ENCODE results near the gene C2orf80.

C2orf80 gene

DNA sequence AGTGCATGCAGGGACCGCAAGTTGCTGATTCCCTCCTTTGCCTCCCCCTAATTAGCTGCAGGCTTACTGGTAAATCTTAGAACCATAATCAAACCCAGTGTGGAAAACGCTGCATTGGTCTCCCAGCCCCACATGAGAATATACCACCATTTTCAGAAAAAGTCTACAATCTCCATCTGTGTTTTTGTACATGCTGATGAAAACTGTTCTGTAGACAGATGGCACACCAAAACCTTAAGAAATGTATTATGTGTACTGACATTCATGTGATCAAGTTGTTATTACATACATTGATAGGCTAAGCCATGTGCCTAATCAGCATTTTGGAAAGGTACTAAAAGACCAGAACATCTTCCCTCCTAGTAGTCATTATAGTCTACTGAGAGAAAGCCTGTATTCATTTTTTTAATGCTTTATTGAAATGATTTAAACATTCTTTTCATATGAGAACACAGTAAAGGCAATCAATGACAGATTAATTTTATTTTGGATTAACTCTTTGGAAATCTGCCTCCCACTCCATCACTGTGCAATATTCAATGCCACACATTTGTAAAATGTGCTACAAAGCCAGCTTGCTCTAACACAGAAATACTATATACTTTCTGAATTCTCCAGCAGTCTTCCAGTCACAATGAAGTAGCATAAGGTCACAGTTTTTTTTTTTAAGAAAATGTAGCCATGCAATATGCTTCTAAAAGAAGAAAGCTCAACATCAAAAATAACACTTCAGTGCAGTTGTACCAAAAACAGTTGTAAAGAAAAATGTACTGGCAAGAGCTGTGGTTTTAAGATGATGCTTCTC lies 24.7 kb downstream of the C2orf80 start:
- Histone ChIP-seq H4K20me1 (ENCODE audit: control insufficient read depth, insufficient read depth, low read depth, low read length) (no peaks in the 10 kb centered on the region), H3K4me1 (ENCODE audit: control insufficient read depth, low read length) (no peaks in the 10 kb centered on the region), H3K9me3 (ENCODE audit: control insufficient read depth, insufficient read depth, low read length) (no peaks in the 10 kb centered on the region), H3K9me2 (replicated peaks; ENCODE audit: control insufficient read depth, low read length) (no peaks in the 10 kb centered on the region), H3F3A (ENCODE audit: control insufficient read depth, insufficient read depth) (no peaks in the 10 kb centered on the region), H3K27me3 (ENCODE audit: control insufficient read depth, low read length) (0 out of 2 replicates have a peak, but pooled peaks cover 8% of the 10 kb centered on the region), H3K79me2 (ENCODE audit: control insufficient read depth, low read length) (no peaks in the 10 kb centered on the region), H3K36me3 (ENCODE audit: control insufficient read depth, low read length) (no peaks in the 10 kb centered on the region), H3K4me2 (ENCODE audit: low read length) (no peak overlapping the region), H3K4me3 (ENCODE audit: low read length) (no peak overlapping the region), H3K27ac (ENCODE audit: low read depth, low read length) (no peak overlapping the region)
- TF ChIP-seq, protein P1, sequence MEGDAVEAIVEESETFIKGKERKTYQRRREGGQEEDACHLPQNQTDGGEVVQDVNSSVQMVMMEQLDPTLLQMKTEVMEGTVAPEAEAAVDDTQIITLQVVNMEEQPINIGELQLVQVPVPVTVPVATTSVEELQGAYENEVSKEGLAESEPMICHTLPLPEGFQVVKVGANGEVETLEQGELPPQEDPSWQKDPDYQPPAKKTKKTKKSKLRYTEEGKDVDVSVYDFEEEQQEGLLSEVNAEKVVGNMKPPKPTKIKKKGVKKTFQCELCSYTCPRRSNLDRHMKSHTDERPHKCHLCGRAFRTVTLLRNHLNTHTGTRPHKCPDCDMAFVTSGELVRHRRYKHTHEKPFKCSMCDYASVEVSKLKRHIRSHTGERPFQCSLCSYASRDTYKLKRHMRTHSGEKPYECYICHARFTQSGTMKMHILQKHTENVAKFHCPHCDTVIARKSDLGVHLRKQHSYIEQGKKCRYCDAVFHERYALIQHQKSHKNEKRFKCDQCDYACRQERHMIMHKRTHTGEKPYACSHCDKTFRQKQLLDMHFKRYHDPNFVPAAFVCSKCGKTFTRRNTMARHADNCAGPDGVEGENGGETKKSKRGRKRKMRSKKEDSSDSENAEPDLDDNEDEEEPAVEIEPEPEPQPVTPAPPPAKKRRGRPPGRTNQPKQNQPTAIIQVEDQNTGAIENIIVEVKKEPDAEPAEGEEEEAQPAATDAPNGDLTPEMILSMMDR (IDR thresholded peaks at IDR 0.05; ENCODE audit: low read depth, low read length, poor library complexity, severe bottlenecking): no peak
- no peak for TF ChIP-seq EZH2phosphoT487 (IDR thresholded peaks at IDR 0.05; ENCODE audit: borderline replicate concordance, low read length)

DNA sequence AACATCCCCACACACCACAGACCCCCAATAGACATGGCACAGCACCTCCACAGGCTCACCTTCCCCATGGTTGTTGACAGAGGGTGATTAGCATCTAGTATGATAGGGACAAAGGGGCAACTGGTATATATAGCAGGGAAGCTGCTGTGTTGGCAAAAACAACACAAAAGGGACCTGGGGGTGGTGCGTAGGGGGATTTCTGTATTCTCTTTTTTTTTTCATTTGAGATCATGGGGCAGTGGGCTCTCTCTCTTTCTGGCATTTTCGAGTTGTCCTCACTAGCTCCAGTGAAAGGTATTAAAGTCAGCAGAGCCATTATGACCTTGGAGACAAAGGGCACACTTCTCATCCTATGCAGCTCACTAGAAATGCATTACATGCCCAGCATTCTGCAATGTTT lies 26.3 kb downstream of the C2orf80 start, which contains the start of gene CRYGA:
CRYGA (minus strand) TSS at position 101 of the 400 bp plus-strand sequence; CDS start at position 68, 33 bp downstream.
- Histone ChIP-seq H3K27ac (ENCODE audit: low read depth, low read length) (no peak within 1 kb of the TSS), H3K4me2 (ENCODE audit: low read length) (no peak within 1 kb of the TSS), H3K4me1 (ENCODE audit: control insufficient read depth, low read length) (no peaks in the 10 kb centered on the region), H3K9me2 (replicated peaks; ENCODE audit: control insufficient read depth, low read length) (no peaks in the 10 kb centered on the region), H3K4me3 (ENCODE audit: low read length) (no peak within 1 kb of the TSS), H3K9me3 (ENCODE audit: control insufficient read depth, insufficient read depth, low read length) (no peaks in the 10 kb centered on the region), H4K20me1 (ENCODE audit: control insufficient read depth, insufficient read depth, low read depth, low read length) (no peaks in the 10 kb centered on the region), H3F3A (ENCODE audit: control insufficient read depth, insufficient read depth) (no peaks in the 10 kb centered on the region), H3K36me3 (ENCODE audit: control insufficient read depth, low read length) (no peaks in the 10 kb centered on the region), H3K79me2 (ENCODE audit: control insufficient read depth, low read length) (no peaks in the 10 kb centered on the region), H3K27me3 (ENCODE audit: control insufficient read depth, low read length) (0 out of 2 replicates have a peak, but pooled peaks cover 7% of the 10 kb centered on the region)
- no peak for TF ChIP-seq EZH2phosphoT487 (IDR thresholded peaks at IDR 0.05; ENCODE audit: borderline replicate concordance, low read length)

- H3K9me2 ChIP-seq (replicated peaks; ENCODE audit: control insufficient read depth, low read length): no peaks in the 10 kb centered on the region
- H4K20me1 ChIP-seq (ENCODE audit: control insufficient read depth, insufficient read depth, low read depth, low read length): no peaks in the 10 kb centered on the region
- H3F3A ChIP-seq (ENCODE audit: control insufficient read depth, insufficient read depth): no peaks in the 10 kb centered on the region
- H3K4me2 ChIP-seq (ENCODE audit: low read length): no peak overlapping the region
- no peak overlapping the region for H3K4me3 ChIP-seq (ENCODE audit: low read length)
- H3K9me3 ChIP-seq (ENCODE audit: control insufficient read depth, insufficient read depth, low read length): no peaks in the 10 kb centered on the region; the same call in 1 of the 2 replicates
- H3K79me2 ChIP-seq (ENCODE audit: control insufficient read depth, low read length): no peaks in the 10 kb centered on the region
- H3K27ac ChIP-seq (ENCODE audit: low read depth, low read length): no peak overlapping the region
- H3K4me1 ChIP-seq (ENCODE audit: control insufficient read depth, low read length): no peaks in the 10 kb centered on the region
- H3K27me3 ChIP-seq (ENCODE audit: control insufficient read depth, low read length): no peaks in the 10 kb centered on the region
- no peaks in the 10 kb centered on the region for H3K36me3 ChIP-seq (ENCODE audit: control insufficient read depth, low read length)
- TF ChIP-seq EZH2phosphoT487 (IDR thresholded peaks at IDR 0.05; ENCODE audit: borderline replicate concordance, low read length): no peak
- TF ChIP-seq, protein P1 (IDR thresholded peaks at IDR 0.05; ENCODE audit: low read depth, low read length, poor library complexity, severe bottlenecking): no peak
These were observed 33.4 kb downstream of the C2orf80 start for GRCh38 chr2:208156439-208156838.

- Histone ChIP-seq H4K20me1 (ENCODE audit: control insufficient read depth, insufficient read depth, low read depth, low read length) (no peaks in the 10 kb centered on the region), H3K27me3 (ENCODE audit: control insufficient read depth, low read length) (no peaks in the 10 kb centered on the region), H3K79me2 (ENCODE audit: control insufficient read depth, low read length) (no peaks in the 10 kb centered on the region), H3K27ac (ENCODE audit: low read depth, low read length) (no peak overlapping the region), H3K9me3 (ENCODE audit: control insufficient read depth, insufficient read depth, low read length) (no peaks in the 10 kb centered on the region; the same call in 1 of the 2 replicates), H3K4me3 (ENCODE audit: low read length) (no peak overlapping the region), H3K9me2 (replicated peaks; ENCODE audit: control insufficient read depth, low read length) (no peaks in the 10 kb centered on the region), H3K4me1 (ENCODE audit: control insufficient read depth, low read length) (no peaks in the 10 kb centered on the region), H3F3A (ENCODE audit: control insufficient read depth, insufficient read depth) (no peaks in the 10 kb centered on the region), H3K36me3 (ENCODE audit: control insufficient read depth, low read length) (no peaks in the 10 kb centered on the region), H3K4me2 (ENCODE audit: low read length) (no peak overlapping the region)
- TF ChIP-seq, protein P1 (IDR thresholded peaks at IDR 0.05; ENCODE audit: low read depth, low read length, poor library complexity, severe bottlenecking): no peak
- no peak for TF ChIP-seq EZH2phosphoT487 (IDR thresholded peaks at IDR 0.05; ENCODE audit: borderline replicate concordance, low read length)
These were observed 36.7 kb downstream of the C2orf80 start for GRCh38 chr2:208153156-208153555.
